Embryonic facial prominence (tissue), 1 donor: Measurements from ENCODE around the gene PTPRD.

ENCODE experiments used
- DNase-seq: peaks from one replicate; pipeline ENCODE4 v3.0.0-alpha.2; 2016; ENCODE audit errors: extremely low spot score

Gene PTPRD

DNA sequence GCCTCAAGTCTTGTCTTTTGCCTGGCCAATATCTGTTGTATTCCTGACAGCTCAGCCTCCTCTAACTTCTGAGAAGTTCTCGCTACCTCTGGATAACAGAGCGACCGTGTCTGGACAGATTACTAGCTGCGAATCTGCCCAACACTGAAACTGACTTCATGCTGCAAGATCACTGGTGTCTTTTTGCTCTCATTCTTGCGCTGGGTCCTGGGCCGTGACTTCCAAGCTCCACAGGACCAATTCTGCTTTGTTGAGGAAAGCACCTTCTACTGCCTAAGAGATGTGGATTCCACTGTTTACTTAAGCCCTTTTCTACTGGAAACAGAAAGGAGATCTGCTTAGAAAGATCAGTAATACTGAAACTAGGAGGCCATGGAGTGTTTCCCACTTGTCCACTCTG, 1834.4 kb downstream of the PTPRD start:
- no peak for DNase-seq

DNA sequence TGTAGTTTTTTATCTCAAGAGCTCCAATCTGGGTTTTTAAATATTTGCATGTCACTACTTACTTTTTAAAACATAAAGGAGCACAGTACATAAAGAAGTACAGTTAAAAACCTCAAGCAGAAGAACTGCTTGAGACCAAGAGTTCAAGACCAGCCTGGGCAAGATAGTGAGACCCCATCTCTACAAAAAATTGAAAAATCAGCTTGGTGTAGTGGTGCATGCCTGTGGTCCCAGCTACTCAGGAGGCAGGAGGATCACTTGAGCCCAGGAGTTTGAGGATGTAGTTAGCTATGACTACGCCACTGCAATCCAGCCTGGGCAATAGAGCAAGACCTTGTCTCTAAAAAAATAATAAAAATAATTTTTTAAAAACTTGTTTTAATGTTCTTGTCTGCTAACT, 1840.5 kb downstream of the PTPRD start:
- no peak for DNase-seq

DNA sequence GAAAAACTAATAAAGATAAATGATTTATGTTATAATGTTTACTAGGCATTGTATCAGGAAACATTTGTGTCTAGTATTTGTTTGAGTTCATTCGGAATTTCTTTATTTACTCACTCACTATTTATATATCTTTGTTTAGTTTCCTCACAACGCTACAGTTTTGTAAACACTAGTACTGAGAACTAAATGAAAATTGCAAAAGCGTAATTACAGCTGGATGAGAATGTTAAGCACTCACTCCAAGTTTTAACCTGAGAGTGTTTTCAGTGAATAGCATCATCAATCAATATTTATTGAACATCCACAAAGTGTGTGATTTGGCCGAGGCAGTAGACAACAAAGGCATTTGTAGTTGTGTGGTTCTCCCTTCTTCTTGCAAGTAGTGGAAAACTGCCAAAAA, 1843.6 kb downstream of the PTPRD start:
- DNase-seq = no peak

DNA sequence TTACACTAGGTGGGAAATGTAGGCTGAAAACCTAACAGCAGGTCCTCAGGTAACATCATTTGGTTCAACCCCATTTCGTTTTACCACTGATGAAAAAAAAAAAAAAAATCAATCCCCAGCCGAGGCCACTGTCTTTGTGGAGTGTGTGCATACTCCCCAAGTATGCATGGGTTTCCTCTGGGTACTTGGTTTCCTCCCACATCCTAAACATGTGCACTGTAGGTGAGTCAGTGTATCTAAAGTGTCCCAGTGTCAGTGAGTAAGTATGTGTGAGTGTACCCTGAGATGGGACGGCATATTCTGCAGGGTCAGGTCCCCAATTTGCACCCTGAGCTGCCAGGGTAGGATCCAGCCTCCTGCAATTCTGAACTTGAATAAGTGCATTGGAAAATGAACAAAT, 1846.7 kb downstream of the PTPRD start:
- DNase-seq = no peak

DNA sequence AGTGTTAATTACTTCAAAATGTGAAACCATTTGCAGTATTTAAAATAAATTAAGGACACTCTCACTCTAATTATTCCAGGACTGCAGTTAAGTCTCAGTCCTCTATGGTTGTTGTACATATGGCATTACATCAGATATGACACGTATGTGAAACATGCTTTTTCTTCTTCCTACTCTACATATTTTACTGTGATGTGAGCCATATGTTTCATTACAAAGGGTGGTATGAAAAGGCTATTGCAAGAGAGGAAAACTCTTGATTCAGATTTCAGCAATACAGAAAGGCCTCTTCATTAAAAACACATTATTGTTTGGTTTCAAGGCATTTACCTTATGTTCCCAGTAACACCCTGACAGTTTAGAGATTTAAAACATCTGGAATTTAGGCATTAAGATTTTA, 1848.8 kb downstream of the PTPRD start:
- DNase-seq = peak; percentile 30

DNA sequence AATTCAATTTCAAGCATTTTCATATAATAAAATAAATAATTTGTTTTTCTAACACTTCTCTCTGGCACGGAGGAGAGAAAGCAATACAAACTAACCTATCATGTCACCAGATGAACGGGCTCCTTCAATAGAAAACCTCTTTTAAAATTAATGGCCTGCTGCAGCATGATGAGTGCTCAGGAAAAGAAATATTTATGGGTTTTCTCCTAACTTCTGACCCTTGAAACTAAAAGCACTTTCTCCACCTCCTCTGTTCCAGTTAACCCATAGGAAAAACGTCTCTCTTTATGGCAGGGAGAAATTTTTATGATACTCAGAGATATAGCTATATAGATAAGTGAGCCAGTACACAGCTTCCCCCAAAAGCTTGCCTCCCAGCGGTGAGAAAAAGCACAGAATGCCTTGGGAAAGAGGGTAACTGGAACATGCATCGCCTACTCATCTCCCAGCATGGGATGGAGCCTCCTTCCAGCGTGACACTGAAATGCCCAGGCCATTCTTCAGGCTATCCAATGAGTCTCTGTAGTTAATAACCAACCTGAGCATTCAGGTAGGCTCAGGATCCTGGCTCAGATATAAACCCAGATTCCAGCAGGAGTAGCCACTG, 1850.2 kb downstream of the PTPRD start:
- no peak for DNase-seq

DNA sequence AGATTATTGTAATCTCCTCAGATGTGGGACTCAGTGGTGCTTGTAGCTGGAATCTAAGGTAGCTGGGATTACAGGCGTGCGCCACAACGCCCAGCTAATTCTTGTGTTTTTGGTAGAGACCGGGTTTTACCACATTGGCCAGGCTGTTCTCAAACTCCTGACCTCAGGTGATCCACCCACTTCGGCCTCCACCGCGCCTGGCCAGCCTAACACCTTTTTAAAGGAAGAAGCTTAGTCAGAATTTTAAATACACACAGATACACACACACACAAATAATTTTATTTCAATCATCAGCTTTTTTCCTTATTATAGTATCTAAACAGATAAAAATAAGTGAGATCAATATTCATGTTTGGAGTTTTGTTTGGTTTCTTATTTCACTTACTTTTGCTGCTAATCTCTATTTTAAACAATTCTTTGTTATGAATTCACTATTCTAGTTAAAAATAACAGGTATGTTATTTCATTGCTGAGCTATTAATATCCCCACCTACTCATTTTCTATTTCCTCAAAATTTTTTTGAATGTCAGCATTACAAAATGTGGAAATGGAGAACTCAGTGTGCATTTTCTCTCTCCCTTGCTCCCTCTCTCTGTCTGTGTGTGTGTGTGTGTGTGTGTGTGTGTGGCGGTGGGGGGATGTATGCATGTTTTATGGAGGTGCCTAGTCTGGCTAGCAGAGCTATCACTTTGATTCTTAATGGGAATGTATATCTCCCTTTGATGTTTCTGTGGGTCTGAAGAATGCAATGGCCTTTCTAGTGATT, 1852.6 kb downstream of the PTPRD start:
- DNase-seq = no peak

DNA sequence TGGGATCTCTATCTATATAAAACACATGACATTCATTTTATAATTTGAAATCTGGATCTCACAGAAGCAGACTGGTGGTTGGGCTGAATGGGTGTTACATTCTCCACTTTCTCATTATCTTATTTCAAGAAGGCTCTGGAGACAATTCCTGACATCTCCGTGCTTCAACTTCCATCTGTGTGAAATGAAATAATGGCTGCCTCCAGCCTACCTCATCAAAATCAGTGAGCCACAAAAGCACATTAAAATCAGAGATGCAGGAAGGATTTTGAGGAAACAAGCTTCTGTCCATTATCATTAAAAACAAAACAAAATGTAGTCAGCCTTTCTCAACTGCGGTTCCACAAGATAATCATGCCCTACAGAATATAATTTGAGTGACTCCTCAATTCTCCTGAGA, 1854.9 kb downstream of the PTPRD start:
- no peak for DNase-seq

DNA sequence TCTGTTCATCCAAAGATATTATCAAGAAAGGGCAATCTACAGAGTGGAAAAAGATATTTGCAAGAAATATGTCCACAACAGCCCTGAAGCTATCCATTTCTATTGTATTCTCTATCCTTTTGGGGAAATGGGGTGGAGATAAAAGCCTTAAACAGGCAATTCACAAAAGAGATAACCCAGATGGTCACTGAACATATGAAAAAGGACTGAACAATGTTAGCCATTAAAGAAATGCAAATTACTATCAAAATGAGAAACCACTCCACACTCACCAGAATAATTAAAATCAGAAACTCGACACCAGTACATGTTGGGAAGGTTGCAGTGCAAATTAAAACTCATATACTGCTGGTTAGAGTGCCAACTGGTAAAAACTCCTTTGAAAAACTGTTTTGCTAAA, 1858.1 kb downstream of the PTPRD start:
- no peak for DNase-seq

GRCh38 chr9:8751406-8751930, 1861.3 kb downstream of the PTPRD start:
- DNase-seq = no peak

- DNase-seq = no peak
Measured at GRCh38 chr9:8750639-8751051, 1862.2 kb downstream of the PTPRD start.

GRCh38 chr9:8745347-8745746, 1867.5 kb downstream of the PTPRD start:
- no peak for DNase-seq

DNA sequence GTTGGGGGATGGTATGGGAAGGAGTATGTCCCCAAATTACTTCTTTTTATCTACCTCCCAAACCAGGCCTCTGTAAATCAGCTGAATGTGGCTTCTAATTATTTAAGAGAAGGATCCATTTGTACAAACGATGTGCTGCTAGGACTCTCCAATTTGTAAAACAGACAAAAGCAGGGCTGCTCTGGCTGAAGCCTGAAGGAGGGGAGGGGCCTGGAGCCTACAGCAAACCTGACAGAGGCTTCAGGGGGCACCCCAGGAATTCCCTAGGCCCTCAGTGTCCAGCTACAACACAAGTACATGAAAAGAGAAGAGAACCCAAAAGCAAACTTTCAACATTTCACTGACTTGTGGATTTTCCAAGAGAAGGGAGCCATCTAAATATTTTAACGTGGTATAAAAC, 1873.9 kb downstream of the PTPRD start:
- DNase-seq = no peak

- no peak for DNase-seq
Measured at GRCh38 chr9:8736805-8737204, 1876.0 kb downstream of the PTPRD start.

DNA sequence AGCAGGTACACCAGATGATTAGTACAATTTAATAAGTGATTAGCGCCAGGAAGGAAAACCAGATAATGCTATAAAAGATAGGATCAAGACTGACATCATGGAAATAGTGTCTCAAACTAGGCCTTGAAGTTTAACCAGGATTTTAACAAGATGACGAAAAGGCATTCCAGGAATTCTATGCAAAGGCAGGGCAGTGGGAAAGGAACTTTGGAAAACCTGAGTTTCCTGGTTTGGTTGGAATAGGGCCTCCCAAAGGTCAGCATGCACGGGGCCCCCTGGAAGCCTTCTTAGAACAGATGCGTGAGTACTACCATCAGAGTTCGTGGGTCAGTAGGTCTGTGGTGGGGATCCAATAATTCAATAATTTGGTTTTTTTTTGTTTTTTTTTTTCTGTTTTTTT, 1878.0 kb downstream of the PTPRD start:
- no peak for DNase-seq

GRCh38 chr9:8733131-8733954, 1879.5 kb downstream of the PTPRD start:
- DNase-seq = no peak

GRCh38 chr9:8732367-8733075, 1880.3 kb downstream of the PTPRD start:
- DNase-seq = no peak

DNA sequence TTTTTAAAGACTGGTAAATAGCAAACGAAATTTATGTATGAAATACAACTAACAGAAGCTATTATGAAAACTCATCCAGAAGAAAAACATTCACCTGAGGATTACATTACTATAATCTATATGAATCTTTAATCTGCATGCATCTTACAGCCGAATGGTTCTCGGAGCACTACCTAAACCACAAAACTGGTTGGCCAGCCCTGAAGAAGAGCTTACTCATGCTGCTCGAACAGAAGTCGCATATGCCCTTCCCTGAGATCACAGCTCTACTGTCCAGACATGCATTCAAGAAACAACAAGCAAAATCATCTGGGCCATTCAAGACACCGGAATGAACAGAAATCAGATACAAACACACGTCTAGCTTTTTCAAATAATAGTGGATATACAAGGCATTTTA, 1882.2 kb downstream of the PTPRD start:
- no peak for DNase-seq

DNA sequence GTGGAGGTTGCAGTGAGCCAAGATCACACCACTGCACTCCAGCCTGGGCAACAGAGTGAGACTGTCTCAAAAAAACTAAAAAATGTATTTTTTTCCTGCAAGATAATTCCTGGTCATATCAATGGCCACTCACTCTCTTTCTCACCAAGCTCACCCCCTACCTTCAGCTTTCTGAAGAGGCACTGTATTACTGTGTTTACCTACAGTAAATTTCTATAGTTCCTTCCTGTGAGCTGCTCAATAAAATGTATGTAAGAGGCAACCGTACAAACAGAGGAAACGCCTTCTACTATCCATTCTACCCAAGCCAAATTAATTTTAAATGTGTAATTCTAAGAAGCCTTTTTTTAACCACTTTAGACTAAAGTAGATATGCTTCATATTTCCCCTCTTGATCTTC, 1883.9 kb downstream of the PTPRD start:
- DNase-seq = no peak

DNA sequence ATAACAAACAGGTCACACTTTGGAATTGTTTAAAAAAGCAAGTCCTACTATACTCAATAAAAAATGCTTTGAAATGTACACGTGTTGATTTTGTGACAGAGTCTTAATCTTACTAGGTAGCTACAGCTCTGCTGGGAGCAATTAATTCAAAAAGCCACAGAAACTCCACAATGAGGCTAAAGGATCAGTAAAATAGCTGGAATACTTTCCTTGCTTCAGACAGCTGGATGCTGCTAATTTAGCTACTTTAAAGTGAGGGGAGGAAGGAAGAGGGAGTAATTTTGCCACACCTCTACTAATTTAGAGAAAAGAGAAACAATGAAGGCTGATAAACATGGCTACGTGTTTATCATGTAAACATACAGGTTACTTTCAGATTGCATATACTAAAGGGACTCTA, 1885.6 kb downstream of the PTPRD start:
- no peak for DNase-seq

DNA sequence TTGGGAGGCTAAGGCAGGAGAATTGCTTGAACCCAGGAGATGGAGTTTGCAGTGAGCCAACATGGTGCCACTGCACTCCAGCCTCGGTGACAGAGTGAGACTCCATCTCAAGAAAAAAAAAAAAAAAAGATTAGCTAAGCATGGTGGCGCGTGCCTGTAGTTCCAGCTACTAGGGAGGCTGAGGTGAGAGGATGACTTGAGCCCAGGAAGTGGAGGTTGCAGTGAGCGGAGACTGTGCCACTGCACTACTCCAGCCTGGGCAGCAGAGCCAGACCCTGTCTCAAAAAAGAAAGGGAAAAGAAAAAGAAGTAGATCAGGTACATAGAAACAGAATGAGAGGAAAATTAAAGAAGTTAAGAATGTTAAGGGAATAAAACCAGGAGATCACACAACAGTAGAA, 1886.1 kb downstream of the PTPRD start:
- no peak for DNase-seq

DNA sequence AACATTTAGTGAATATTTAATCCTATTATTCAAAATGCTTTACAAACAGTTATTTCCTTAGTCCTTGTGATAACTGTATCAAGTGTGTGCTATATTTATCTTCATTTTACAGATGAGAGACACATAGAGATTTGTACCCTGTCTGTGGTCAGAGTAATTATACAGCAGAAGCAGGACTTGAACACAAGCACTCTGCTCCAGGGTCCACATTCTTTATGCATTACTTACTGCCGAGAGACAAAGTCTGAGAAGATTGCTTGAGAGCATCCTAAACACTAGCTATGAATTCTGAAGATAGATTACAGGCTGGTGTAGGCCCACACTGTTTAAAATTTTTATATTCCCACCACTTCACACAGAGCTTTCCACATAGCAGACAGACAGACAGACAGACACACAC, 1887.2 kb downstream of the PTPRD start:
- no peak for DNase-seq
